ENCODE measurements around the gene GALNT8. TPM values are rescaled to one million over a fixed set of nuclear protein-coding genes. Genes with fewer than 3 reads are reported as not detected.

Gene GALNT8
- 1 to 10 TPM in 1 of 2 experiments, under 1 TPM in 1; 0.85 to 1.1 TPM for total RNA-seq

DNA sequence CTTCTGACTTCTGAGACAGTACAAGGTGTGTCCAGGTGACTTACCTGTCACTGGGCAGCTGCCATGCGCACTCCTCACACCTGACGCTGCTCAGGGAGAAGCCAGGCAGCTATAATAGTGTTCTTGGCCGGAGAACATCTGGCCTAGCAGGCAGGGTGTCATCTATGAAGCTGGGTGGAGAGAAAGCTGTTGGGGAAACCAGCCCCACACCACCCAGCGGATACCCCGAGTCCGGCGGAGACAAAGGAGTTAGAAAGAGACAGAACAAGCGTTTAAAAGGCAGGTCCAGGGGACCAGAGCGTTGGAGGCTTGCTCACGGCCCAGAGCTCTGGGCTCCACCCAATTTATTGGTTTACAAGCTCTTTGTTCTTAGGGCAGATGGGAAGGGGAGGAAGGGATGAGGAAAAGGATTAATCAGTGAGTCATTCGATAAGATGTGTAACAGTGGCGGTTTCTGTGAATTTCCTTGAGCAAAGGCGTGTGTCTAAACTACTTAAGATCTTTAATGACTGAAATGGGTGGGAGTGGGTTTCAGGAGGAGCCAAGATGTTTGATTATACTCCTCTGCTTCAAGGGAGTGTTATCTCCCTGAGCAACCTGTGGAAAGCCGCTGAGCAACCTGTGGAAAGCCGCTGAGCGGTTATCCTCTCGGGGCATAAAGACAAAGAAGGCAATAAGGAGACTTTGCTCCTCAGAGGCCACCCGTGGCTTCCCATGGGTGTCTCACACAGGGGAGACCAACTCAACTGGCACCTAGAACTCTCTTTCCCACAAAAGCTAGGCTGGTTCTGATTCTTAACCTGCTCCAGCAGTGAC lies at the start of gene GALNT8:
GALNT8 (plus strand) TSS at position 580 of the 816 bp plus-strand sequence. CDS start 278 bp downstream, outside the sequence.
- ATAC-seq (no peak), DNase-seq (no peak)
- H3K36me3 Mint-ChIP-seq = no peaks in the 10 kb centered on the region
- no peak within 1 kb of the TSS for H3K27ac Mint-ChIP-seq
- H3K4me1 Mint-ChIP-seq = no peaks in the 10 kb centered on the region
- H3K4me3 Mint-ChIP-seq = no peak within 1 kb of the TSS
- peaks cover 39% of the 10 kb centered on the region for H3K27me3 Mint-ChIP-seq
- CTCF ChIA-PET = no interaction called here
- H3K9me3 Mint-ChIP-seq (ENCODE audit: low read depth) = no peaks in the 10 kb centered on the region

- no peak overlapping the region for H3K4me3 Mint-ChIP-seq
- no peak overlapping the region for H3K27ac Mint-ChIP-seq
- H3K9me3 Mint-ChIP-seq (ENCODE audit: low read depth) = no peaks in the 10 kb centered on the region
- H3K27me3 Mint-ChIP-seq = no peaks in the 10 kb centered on the region
- peaks cover 33% of the 10 kb centered on the region for H3K36me3 Mint-ChIP-seq
- DNase-seq = no peak
- CTCF ChIA-PET = no interaction called here
- no peak for ATAC-seq
- peaks cover under 1% of the 10 kb centered on the region for H3K4me1 Mint-ChIP-seq
These were observed 40.5 kb upstream of the GALNT8 start for GRCh38 chr12:4679711-4680110.

- ATAC-seq = no peak
These were observed 38.5 kb upstream of the GALNT8 start for GRCh38 chr12:4681732-4682131.

GRCh38 chr12:4685317-4685716 lies 34.9 kb upstream of the GALNT8 start:
- Mint-ChIP-seq H3K27me3 (no peaks in the 10 kb centered on the region), H3K27ac (no peak overlapping the region)

More at GRCh38 chr12:4681732-4682131, 38.5 kb upstream of the GALNT8 start:
- Mint-ChIP-seq H3K9me3 (ENCODE audit: low read depth) (no peaks in the 10 kb centered on the region), H3K4me1 (no peaks in the 10 kb centered on the region), H3K4me3 (no peak overlapping the region), H3K27ac (no peak overlapping the region), H3K27me3 (no peaks in the 10 kb centered on the region), H3K36me3 (peaks cover 42% of the 10 kb centered on the region)
- CTCF ChIA-PET = no interaction called here
- no peak for DNase-seq

DNA sequence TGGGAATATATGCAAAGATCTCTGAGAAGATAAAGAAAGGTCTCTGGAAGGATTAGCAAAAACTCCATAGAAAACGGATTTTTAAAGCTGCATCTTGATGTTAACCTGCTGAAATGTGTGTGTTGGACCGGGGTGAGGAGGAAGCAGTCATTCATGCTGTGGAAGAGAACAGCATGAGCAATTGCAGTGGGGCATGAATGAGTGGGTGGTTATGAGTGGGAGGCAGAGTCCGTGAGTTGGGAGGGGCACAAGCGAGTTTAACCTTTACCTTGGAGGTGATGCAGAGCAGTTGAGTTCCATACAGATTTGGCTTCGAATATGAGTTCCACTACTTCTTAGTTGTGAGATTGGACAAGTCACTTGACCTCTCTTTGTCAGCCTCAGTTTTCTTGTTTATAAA lies 29.4 kb upstream of the GALNT8 start:
- DNase-seq (no peak), ATAC-seq (no peak)
- CTCF ChIA-PET = no interaction called here
- Mint-ChIP-seq H3K36me3 (peaks cover 47% of the 10 kb centered on the region), H3K4me1 (no peaks in the 10 kb centered on the region), H3K9me3 (ENCODE audit: low read depth) (no peaks in the 10 kb centered on the region), H3K27ac (no peak overlapping the region), H3K4me3 (no peak overlapping the region), H3K27me3 (no peaks in the 10 kb centered on the region)

More at GRCh38 chr12:4685317-4685716, 34.9 kb upstream of the GALNT8 start:
- CTCF ChIA-PET = no interaction called here
- H3K36me3 Mint-ChIP-seq = peaks cover 54% of the 10 kb centered on the region
- no peaks in the 10 kb centered on the region for H3K4me1 Mint-ChIP-seq
- H3K9me3 Mint-ChIP-seq (ENCODE audit: low read depth) = no peaks in the 10 kb centered on the region
- no peak for ATAC-seq
- DNase-seq = no peak
- no peak overlapping the region for H3K4me3 Mint-ChIP-seq

DNA sequence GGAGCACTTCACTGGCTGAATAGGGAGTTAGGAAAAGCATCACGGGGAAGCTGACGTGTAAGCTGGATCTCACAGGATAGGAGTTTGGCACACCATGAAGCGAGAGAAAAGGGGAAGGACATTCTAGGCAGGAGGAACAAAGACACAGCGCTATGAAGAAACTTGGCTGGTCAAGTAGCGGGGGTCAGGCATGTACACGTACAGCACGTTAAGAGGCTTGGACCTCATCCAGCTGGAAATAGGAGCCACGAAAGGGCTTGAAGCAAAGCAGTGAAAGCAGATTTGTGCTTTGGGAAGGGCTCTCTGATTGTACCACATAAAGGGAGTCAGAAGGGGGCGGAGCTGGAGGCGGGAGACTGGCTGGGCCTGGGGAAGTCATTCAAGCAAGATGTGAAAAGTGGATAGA lies 19.6 kb upstream of the GALNT8 start:
- Mint-ChIP-seq H3K27ac (no peak overlapping the region), H3K9me3 (ENCODE audit: low read depth) (no peaks in the 10 kb centered on the region), H3K27me3 (no peaks in the 10 kb centered on the region), H3K4me1 (peaks cover 18% of the 10 kb centered on the region), H3K36me3 (peaks cover 16% of the 10 kb centered on the region), H3K4me3 (no peak overlapping the region)
- DNase-seq (no peak), ATAC-seq (no peak)
- CTCF ChIA-PET = no interaction called here

- H3K4me3 Mint-ChIP-seq = no peak overlapping the region
- H3K27ac Mint-ChIP-seq = no peak overlapping the region
- H3K9me3 Mint-ChIP-seq (ENCODE audit: low read depth) = no peaks in the 10 kb centered on the region
- no peak for ATAC-seq
- H3K27me3 Mint-ChIP-seq = peaks cover 8% of the 10 kb centered on the region
- H3K36me3 Mint-ChIP-seq = peaks cover 16% of the 10 kb centered on the region
- no peak for DNase-seq
- H3K4me1 Mint-ChIP-seq = peaks cover 25% of the 10 kb centered on the region
- CTCF ChIA-PET = no interaction called here
These were observed 18.6 kb upstream of the GALNT8 start for GRCh38 chr12:4701395-4702190.

DNA sequence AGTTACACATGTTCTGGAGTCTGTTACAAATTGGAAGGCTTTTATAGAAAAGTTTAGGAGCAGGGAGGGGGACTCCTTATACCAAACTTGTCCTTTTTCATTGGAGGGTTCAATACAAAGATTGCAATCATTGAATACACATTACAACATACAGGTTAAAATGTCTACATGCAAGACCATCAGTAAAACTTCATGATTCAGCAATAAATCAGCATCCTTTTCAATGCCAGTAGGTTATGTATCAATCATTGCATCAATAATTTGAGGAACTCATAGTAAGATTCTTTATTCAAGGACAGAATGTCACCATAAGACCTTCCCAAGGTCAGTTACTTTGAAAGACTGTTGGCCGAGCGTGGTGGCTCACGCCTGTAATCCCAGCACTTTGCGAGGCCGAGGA lies 16.5 kb upstream of the GALNT8 start:
- CTCF ChIA-PET = no interaction called here
- Mint-ChIP-seq H3K4me1 (peaks cover 31% of the 10 kb centered on the region), H3K9me3 (ENCODE audit: low read depth) (no peaks in the 10 kb centered on the region), H3K36me3 (peaks cover 19% of the 10 kb centered on the region), H3K4me3 (no peak overlapping the region), H3K27ac (no peak overlapping the region), H3K27me3 (peaks cover 26% of the 10 kb centered on the region)
- no peak for DNase-seq
- no peak for ATAC-seq

GRCh38 chr12:4705824-4706223 lies 14.4 kb upstream of the GALNT8 start:
- H3K9me3 Mint-ChIP-seq (ENCODE audit: low read depth) = no peaks in the 10 kb centered on the region
- peaks cover 31% of the 10 kb centered on the region for H3K4me1 Mint-ChIP-seq
- DNase-seq (no peak), ATAC-seq (no peak)
- CTCF ChIA-PET = interaction anchor here (0.6 kb wide), 1 partner anchor 274 kb away, joined by 3 read pairs; no protein-coding TSS in a partner anchor
- H3K36me3 Mint-ChIP-seq = peaks cover 13% of the 10 kb centered on the region
- H3K27ac Mint-ChIP-seq = no peak overlapping the region
- no peak overlapping the region for H3K4me3 Mint-ChIP-seq
- H3K27me3 Mint-ChIP-seq = peaks cover 39% of the 10 kb centered on the region

DNA sequence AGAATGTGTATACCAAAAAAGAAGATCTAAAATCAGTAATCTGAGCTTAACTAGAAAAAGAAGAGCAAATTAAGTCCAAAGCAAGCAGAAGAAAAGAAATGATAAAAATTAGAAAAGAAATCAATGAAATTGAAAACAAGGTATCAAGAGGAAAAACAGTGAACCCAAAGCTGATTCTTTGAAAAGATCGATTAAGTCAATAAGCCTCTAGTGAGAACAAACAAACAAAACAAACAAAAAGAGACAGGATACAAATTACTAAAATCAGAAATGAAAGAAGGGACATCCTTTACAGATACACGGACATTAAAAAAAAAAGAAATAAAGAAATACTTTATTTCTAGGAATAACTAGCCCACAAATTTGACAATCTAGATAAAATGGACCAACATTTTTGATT lies 12.9 kb upstream of the GALNT8 start:
- H3K4me1 Mint-ChIP-seq = peaks cover 27% of the 10 kb centered on the region
- DNase-seq (no peak), ATAC-seq (no peak)
- H3K9me3 Mint-ChIP-seq (ENCODE audit: low read depth) = no peaks in the 10 kb centered on the region
- CTCF ChIA-PET = interaction anchor here (1.1 kb wide), 1 partner anchor 51 kb away, joined by 4 read pairs; no protein-coding TSS in a partner anchor
- no peak overlapping the region for H3K27ac Mint-ChIP-seq
- H3K4me3 Mint-ChIP-seq = no peak overlapping the region
- H3K27me3 Mint-ChIP-seq = peaks cover 44% of the 10 kb centered on the region
- peaks cover 11% of the 10 kb centered on the region for H3K36me3 Mint-ChIP-seq

DNA sequence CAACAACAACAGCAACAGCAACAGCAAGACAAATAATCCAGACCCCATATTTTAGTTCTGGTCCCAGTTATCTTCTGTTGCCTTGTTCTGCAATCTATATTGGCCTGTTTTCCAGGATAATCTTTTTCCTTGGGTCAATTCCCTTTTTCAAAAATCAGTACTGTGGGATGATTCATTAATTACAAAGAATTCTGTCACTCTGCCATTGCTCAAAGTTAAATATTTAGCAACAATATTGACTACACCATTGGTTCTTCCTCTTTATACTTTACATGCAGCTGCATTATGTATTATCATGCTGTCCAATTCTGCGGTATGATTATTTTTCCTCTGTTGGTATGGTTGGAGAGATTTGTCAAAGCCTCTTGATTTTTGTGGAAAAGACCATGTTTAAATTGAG lies 10.1 kb upstream of the GALNT8 start:
- H3K36me3 Mint-ChIP-seq = peaks cover 4% of the 10 kb centered on the region
- no peak overlapping the region for H3K27ac Mint-ChIP-seq
- H3K4me3 Mint-ChIP-seq = no peak overlapping the region
- H3K4me1 Mint-ChIP-seq = peaks cover 18% of the 10 kb centered on the region
- CTCF ChIA-PET = no interaction called here
- no peaks in the 10 kb centered on the region for H3K9me3 Mint-ChIP-seq (ENCODE audit: low read depth)
- DNase-seq = no peak
- no peak for ATAC-seq
- peaks cover 44% of the 10 kb centered on the region for H3K27me3 Mint-ChIP-seq

DNA sequence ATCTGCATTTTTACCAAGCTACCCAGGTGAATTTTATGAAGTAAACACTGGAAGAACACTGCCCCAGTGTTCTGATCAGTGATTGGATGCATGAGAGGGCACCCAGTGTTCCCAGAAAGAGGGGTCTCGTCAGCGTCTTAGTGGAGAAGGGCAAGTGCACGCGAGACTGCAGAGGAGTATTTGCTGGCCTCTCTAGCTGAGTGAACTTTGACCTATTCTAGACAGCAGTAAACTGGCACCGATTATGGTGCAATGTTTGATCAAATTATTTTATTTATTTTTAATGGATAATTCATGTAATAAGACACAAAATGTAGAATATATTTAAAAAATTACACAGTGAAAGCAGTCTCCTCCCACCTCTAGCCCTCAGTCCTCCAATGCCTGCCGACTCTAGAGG lies 5.3 kb upstream of the GALNT8 start:
- Mint-ChIP-seq H3K27me3 (peaks cover 17% of the 10 kb centered on the region), H3K9me3 (ENCODE audit: low read depth) (no peaks in the 10 kb centered on the region), H3K4me1 (no peaks in the 10 kb centered on the region), H3K36me3 (no peaks in the 10 kb centered on the region), H3K4me3 (no peak overlapping the region), H3K27ac (no peak overlapping the region)
- ATAC-seq (no peak), DNase-seq (no peak)
- CTCF ChIA-PET = no interaction called here

DNA sequence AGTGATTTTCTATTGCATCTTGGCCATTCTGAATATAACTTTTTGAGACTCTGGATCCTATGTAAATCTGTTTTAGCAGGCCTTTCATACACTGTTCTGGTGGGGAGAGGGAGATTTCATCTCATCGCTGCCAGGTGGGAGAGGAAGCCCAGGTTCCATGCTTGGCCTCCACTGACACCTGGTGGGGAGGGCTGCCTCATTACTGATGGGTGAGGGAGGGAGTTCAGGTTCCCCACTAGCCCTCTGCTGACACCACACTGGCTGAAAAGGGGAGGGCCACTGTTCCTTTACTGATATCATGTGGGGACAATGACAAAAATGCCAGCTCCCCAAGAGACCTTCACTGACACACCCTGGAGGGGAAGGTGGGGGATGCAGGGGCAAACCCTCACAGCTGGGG lies 2.4 kb upstream of the GALNT8 start:
- Mint-ChIP-seq H3K36me3 (no peaks in the 10 kb centered on the region), H3K4me3 (no peak overlapping the region), H3K27ac (no peak overlapping the region), H3K4me1 (no peaks in the 10 kb centered on the region), H3K27me3 (peaks cover 32% of the 10 kb centered on the region), H3K9me3 (ENCODE audit: low read depth) (no peaks in the 10 kb centered on the region)
- ATAC-seq (no peak), DNase-seq (no peak)
- CTCF ChIA-PET = no interaction called here

- Mint-ChIP-seq H3K36me3 (no peaks in the 10 kb centered on the region), H3K27me3 (peaks cover 39% of the 10 kb centered on the region), H3K9me3 (ENCODE audit: low read depth) (no peaks in the 10 kb centered on the region), H3K4me1 (no peaks in the 10 kb centered on the region), H3K27ac (no peak overlapping the region), H3K4me3 (no peak overlapping the region)
- CTCF ChIA-PET = no interaction called here
- DNase-seq (no peak), ATAC-seq (no peak)
These were observed 416 bp downstream of the GALNT8 start for GRCh38 chr12:4720637-4720995.
